ENCODE measurements around the gene UTP18. TPM values are rescaled to one million over a fixed set of nuclear protein-coding genes. Genes with fewer than 3 reads are reported as not detected.

The UTP18 gene
- total and polyA plus RNA-seq, 2 of the 13 experiments (the other 11 are each of a cell fraction or from before 2014, with no cell fraction given), result 35.2 to 104 TPM

GRCh38 chr17:51256101-51256500, 4.2 kb upstream of the UTP18 start (continued):
- TF ChIP-seq ARID4A (CRISPR knock-in tag; IDR thresholded peaks at IDR 0.05; ENCODE audit: borderline replicate concordance) (0 out of 2 replicates have a peak, but pooled peaks have one; percentile 13), U2AF1 (optimal IDR thresholded peaks at IDR 0.05; ENCODE audit: low read depth, low read length) (no peak)

- TF ChIP-seq ZNF546 (CRISPR knock-in tag; conservative IDR thresholded peaks at IDR 0.05), result no peak
- TF ChIP-seq CEBPG (CRISPR knock-in tag; IDR thresholded peaks at IDR 0.05), result peak; percentile 37; the same call in 1 of the 2 replicates
- TF ChIP-seq CEBPB (IDR thresholded peaks at IDR 0.05; ENCODE audit: borderline replicate concordance, low read depth, low read length), result peak; percentile 85
- TF ChIP-seq RBFOX2 (IDR thresholded peaks at IDR 0.05; ENCODE audit: low read depth, low read length), result 0 out of 2 replicates have a peak, but pooled peaks have one; percentile 8
- peak; percentile 24 for TF ChIP-seq SRSF9 (IDR thresholded peaks at IDR 0.05; ENCODE audit: borderline replicate concordance, insufficient read depth, low read depth, low read length, poor library complexity, severe bottlenecking)
- FAIRE-seq (no peak), DNase-seq (ENCODE audit: low spot score) (no peak), ATAC-seq (no peak)
- Histone ChIP-seq H3K79me2 (ENCODE audit: insufficient read depth, low read length) (peaks cover 92% of the 10 kb centered on the region), H3K4me3 (replicated peaks in 1 of 3; ENCODE audit: insufficient read depth in 1 of 3, low read depth in 2 of 3, low read length in 3 of 3) (peak overlapping the region in 2 of 3 experiments; percentile 96; a peak in 4 of 6 replicates), H3K9me3 (ENCODE audit: low read length) (no peaks in the 10 kb centered on the region), H4K20me1 (ENCODE audit: insufficient read depth, low read length) (peaks cover 56% of the 10 kb centered on the region), H3K9ac (ENCODE audit: insufficient read depth, low read depth, low read length) (peak overlapping the region; percentile 98), H3K27me3 (ENCODE audit: control insufficient read depth in 1 of 2, insufficient read depth in 2 of 2, low read length in 2 of 2) (no peaks in the 10 kb centered on the region; a peak in 1 of 5 replicates), H2AFZ (ENCODE audit: low read length) (no peak overlapping the region), H3K4me1 (ENCODE audit: insufficient read depth, low read length) (peaks cover 60% of the 10 kb centered on the region), H3K4me2 (ENCODE audit: low read depth, low read length) (peak overlapping the region; percentile 93), H3K27ac (ENCODE audit: extremely low read length, insufficient read depth, low read length) (no peak overlapping the region), H3K36me3 (replicated peaks in 1 of 2; ENCODE audit: control insufficient read depth in 1 of 2, insufficient read depth in 2 of 2, low read length in 2 of 2) (peaks cover 8 to 16% of the 10 kb centered on the region in 2 experiments; a peak in 3 of 5 replicates)
- in situ Hi-C loops (cut with HindIII; ENCODE audit: extremely low pct_ligation_motif_present, low pct_unique_long_range_greater_than_20kb) (no loop called here), intact Hi-C loops (cut with micrococcal nuclease; ENCODE audit: unreplicated experiment) (no loop called here)
- ChIA-PET CTCF (ENCODE audit: low intra/inter-chr PET ratio, low total read pairs) (no interaction called here), POLR2A (no interaction called here)
- 93% methylated on average over 3 of the region's 3 CpGs for WGBS (ENCODE audit: low lambda C conversion rate)
- BruUV-seq (replicated peaks), result no TSS peak
Observed at GRCh38 chr17:51257150-51258081, 2.9 kb upstream of the UTP18 start.

Data from HepG2 (cell line).